HEK293T (cell line): ENCODE results near the gene CCDC148.

Source experiments
- CTCF ChIA-PET: fragments of 350-600 bp; formaldehyde crosslinking; extraction: SDS; loops from one replicate; lab custom pipeline; 2021; ENCODE audit warnings: antibody characterized with exemption, inconsistent platforms; lab: Yijun Ruan, JAX
- POLR2A ChIA-PET: fragments of 350-600 bp; formaldehyde crosslinking; extraction: SDS; loops from one replicate; lab custom pipeline; 2020; ENCODE audit warnings: antibody characterized with exemption, inconsistent platforms; lab: Yijun Ruan, JAX
- DNase-seq: peaks from one replicate; pipeline ENCODE4 v3.0.0; 2012; ENCODE audit warnings: mixed read lengths; ENCODE audit errors: extremely low spot score
- ARNT ChIP-seq: fragments of 450-650 bp; IDR thresholded peaks from 2 replicates; pipeline ENCODE4 v1.6.1; 2017; ENCODE audit warnings: mild to moderate bottlenecking
- BHLHE40 ChIP-seq: fragments of 450-650 bp; IDR thresholded peaks from 2 replicates; pipeline ENCODE4 v1.6.1; 2016; ENCODE audit warnings: mild to moderate bottlenecking, moderate library complexity, borderline replicate concordance
- CTBP1 ChIP-seq: fragments of 450-650 bp; IDR thresholded peaks from 2 replicates; pipeline ENCODE4 v1.6.1; 2016; ENCODE audit warnings: borderline replicate concordance
- ELF4 ChIP-seq: fragments of 450-650 bp; IDR thresholded peaks from 2 replicates; pipeline ENCODE4 v1.6.1; 2017; ENCODE audit warnings: antibody characterized with exemption
- FOXA1 ChIP-seq: fragments of 450-650 bp; IDR thresholded peaks from 2 replicates; pipeline ENCODE4 v1.6.1; 2016; ENCODE audit warnings: mild to moderate bottlenecking
- FOXK2 ChIP-seq: fragments of 450-650 bp; IDR thresholded peaks from 2 replicates; pipeline ENCODE4 v1.6.1; 2016; ENCODE audit warnings: mild to moderate bottlenecking
- FOXM1 ChIP-seq: fragments of 450-650 bp; IDR thresholded peaks from 2 replicates; pipeline ENCODE4 v1.6.1; 2017; ENCODE audit warnings: mild to moderate bottlenecking, borderline replicate concordance
- HDGF ChIP-seq: fragments of 450-650 bp; IDR thresholded peaks from 2 replicates; pipeline ENCODE4 v1.6.1; 2017; ENCODE audit warnings: antibody characterized with exemption, borderline replicate concordance
- L3MBTL2 ChIP-seq: fragments of 450-650 bp; conservative IDR thresholded peaks from 2 replicates; pipeline ENCODE4 v1.6.1; 2016; ENCODE audit warnings: mild to moderate bottlenecking
- LEF1 ChIP-seq: fragments of 450-650 bp; IDR thresholded peaks from 2 replicates; pipeline ENCODE4 v1.6.1; 2017; ENCODE audit warnings: mild to moderate bottlenecking, borderline replicate concordance
- NFRKB ChIP-seq: fragments of 450-650 bp; IDR thresholded peaks from 2 replicates; pipeline ENCODE4 v1.6.1; 2016; ENCODE audit warnings: mild to moderate bottlenecking, moderate library complexity
- PKNOX1 ChIP-seq: fragments of 450-650 bp; IDR thresholded peaks from 2 replicates; pipeline ENCODE4 v1.6.1; 2016
- SP1 ChIP-seq: fragments of 450-650 bp; IDR thresholded peaks from 2 replicates; pipeline ENCODE4 v1.6.1; 2017
- SUZ12 ChIP-seq: fragments of 450-650 bp; IDR thresholded peaks from 2 replicates; pipeline ENCODE4 v1.6.1; 2016; ENCODE audit warnings: mild to moderate bottlenecking
- TARDBP ChIP-seq: fragments of 450-650 bp; IDR thresholded peaks from 2 replicates; pipeline ENCODE4 v1.6.1; 2016
- ZNF384 ChIP-seq: fragments of 450-650 bp; IDR thresholded peaks from 2 replicates; pipeline ENCODE4 v1.6.1; 2016

CCDC148 gene

GRCh38 chr2:158174495-158174894, 282.1 kb downstream of the CCDC148 start:
- DNase-seq, result no peak
- POLR2A ChIA-PET, result no interaction called here
- TF ChIP-seq FOXA1 (no peak), L3MBTL2 (no peak), NFRKB (no peak), FOXK2 (no peak), SP1 (no peak), ZNF384 (no peak), TARDBP (no peak), FOXM1 (no peak), ELF4 (no peak), LEF1 (no peak), PKNOX1 (no peak), ARNT (no peak)
- CTCF ChIA-PET, result interaction anchor here (1.1 kb wide), 1 partner anchor 18 kb away, joined by 3 read pairs; no protein-coding TSS in a partner anchor

GRCh38 chr2:158172719-158173118, 283.8 kb downstream of the CCDC148 start:
- no peak for DNase-seq
- TF ChIP-seq LEF1, result no peak
- TF ChIP-seq L3MBTL2, result no peak
- TF ChIP-seq PKNOX1, result no peak
- TF ChIP-seq BHLHE40, result no peak
- TF ChIP-seq SUZ12, result no peak
- TF ChIP-seq FOXM1, result no peak
- CTCF ChIA-PET, result no interaction called here
- POLR2A ChIA-PET, result no interaction called here

- ChIA-PET CTCF (no interaction called here), POLR2A (no interaction called here)
- no peak for TF ChIP-seq NFRKB
- TF ChIP-seq FOXA1, result no peak
- no peak for TF ChIP-seq SP1
- TF ChIP-seq TARDBP, result no peak
- TF ChIP-seq HDGF, result no peak
- no peak for TF ChIP-seq ZNF384
- no peak for TF ChIP-seq PKNOX1
- TF ChIP-seq FOXK2, result no peak
- no peak for TF ChIP-seq L3MBTL2
- TF ChIP-seq LEF1, result no peak
- TF ChIP-seq BHLHE40, result no peak
- TF ChIP-seq FOXM1, result no peak
- TF ChIP-seq ARNT, result no peak
- no peak for TF ChIP-seq CTBP1
- no peak for TF ChIP-seq SUZ12
- TF ChIP-seq ELF4, result no peak
- no peak for DNase-seq
These were observed 302.0 kb downstream of the CCDC148 start for GRCh38 chr2:158154596-158154995.

- no peak for TF ChIP-seq SP1
- no peak for TF ChIP-seq NFRKB
- TF ChIP-seq PKNOX1, result no peak
- TF ChIP-seq L3MBTL2, result no peak
- no peak for TF ChIP-seq FOXK2
- no peak for TF ChIP-seq LEF1
- no peak for TF ChIP-seq BHLHE40
- TF ChIP-seq SUZ12, result no peak
- no peak for TF ChIP-seq TARDBP
- TF ChIP-seq FOXA1, result no peak
- no peak for TF ChIP-seq HDGF
- no peak for TF ChIP-seq ELF4
- no peak for TF ChIP-seq FOXM1
- CTCF ChIA-PET, result no interaction called here
- POLR2A ChIA-PET, result no interaction called here
- no peak for DNase-seq
These were observed 303.1 kb downstream of the CCDC148 start for GRCh38 chr2:158153270-158154015.

GRCh38 chr2:158144914-158145625, 311.5 kb downstream of the CCDC148 start:
- no peak for DNase-seq
- no peak for TF ChIP-seq ARNT
- no peak for TF ChIP-seq LEF1
- no peak for TF ChIP-seq SUZ12
- no peak for TF ChIP-seq ELF4
- no peak for TF ChIP-seq HDGF
- no peak for TF ChIP-seq SP1
- TF ChIP-seq PKNOX1, result no peak
- no peak for TF ChIP-seq L3MBTL2
- no peak for TF ChIP-seq ZNF384
- no peak for TF ChIP-seq CTBP1
- no peak for TF ChIP-seq TARDBP
- TF ChIP-seq FOXA1, result no peak
- TF ChIP-seq FOXK2, result no peak
- TF ChIP-seq NFRKB, result no peak
- CTCF ChIA-PET, result no interaction called here
- POLR2A ChIA-PET, result no interaction called here
